ENCODE results near the gene OPHN1.

- TF ChIP-seq POLR2A (IDR thresholded peaks at IDR 0.05): no peak
- no peak for TF ChIP-seq CTCF (IDR thresholded peaks at IDR 0.05)
These were observed 199.0 kb downstream of the OPHN1 start for GRCh38 chrX:68234171-68234910.

All from adrenal gland (tissue), 5 donors.